AG04450 (cell line): Measurements from ENCODE around the gene GNB5. TPM values are rescaled to one million over a fixed set of nuclear protein-coding genes. Genes with fewer than 3 reads are reported as not detected.

Experiments
- CTCF ChIA-PET: fragments of 300-600, 350-600 bp; formaldehyde crosslinking; extraction: SDS; loops from one replicate; lab custom pipeline; 2022; ENCODE audit warnings: antibody characterized with exemption, inconsistent platforms; lab: Charles Lee
- POLR2A ChIA-PET: fragments of 350-600 bp; formaldehyde crosslinking; extraction: SDS; loops from one replicate; lab custom pipeline; 2021; ENCODE audit warnings: antibody characterized with exemption, inconsistent platforms; lab: Yijun Ruan, JAX
- DNase-seq: peaks from one replicate; pipeline ENCODE4 v3.0.0-alpha.2; 2011; ENCODE audit warnings: low read depth, low spot score
- H3K27ac ChIP-seq: one replicate; pipeline ENCODE4 v1.5.1; 2012; ENCODE audit warnings: low read depth, low read length, control low read depth
- H3K27me3 ChIP-seq: one replicate; pipeline ENCODE4 v1.6.0; 2012; ENCODE audit warnings: low read length; ENCODE audit not compliant: control insufficient read depth, insufficient read depth
- H3K4me3 ChIP-seq: 2 replicates; pipeline ENCODE4 v1.5.1; 2011; ENCODE audit warnings: mild to moderate bottlenecking, low read depth, low read length, control low read depth
- H3K9me3 ChIP-seq: 2 replicates; pipeline ENCODE4 v1.5.1; 2012; ENCODE audit warnings: low read length; ENCODE audit not compliant: control insufficient read depth, insufficient read depth
- CTCF ChIP-seq: IDR thresholded peaks from 2 replicates; pipeline ENCODE4 v1.5.1; 2011; ENCODE audit warnings: low read depth, low read length, control low read depth, inconsistent platforms
- polyA plus RNA-seq: library from polyadenylated mRNA; depleted of rRNA; stranded (reverse); fragments of >200 nt; gene quantifications from 2 replicates; pipeline ENCODE4 v1.2.3, GENCODE V29; 2011

GNB5 gene
- polyA plus RNA-seq, 1 experiment = 43.6 TPM

GRCh38 chr15:52234596-52235541 lies 43.7 kb upstream of the GNB5 start:
- Histone ChIP-seq H3K9me3 (no peaks in the 10 kb centered on the region; the same call in 1 of the 2 replicates), H3K27ac (no peak overlapping the region), H3K27me3 (peaks cover 15% of the 10 kb centered on the region), H3K4me3 (no peak overlapping the region)
- no peak for TF ChIP-seq CTCF
- no peak for DNase-seq
- POLR2A ChIA-PET = no interaction called here
- CTCF ChIA-PET = interaction anchor here (0.5 to 1.2 kb wide), 2 partner anchors 27 to 280 kb away, joined by 3 to 6 read pairs; no protein-coding TSS in a partner anchor

GRCh38 chr15:52233405-52233804 lies 42.2 kb upstream of the GNB5 start:
- POLR2A ChIA-PET = no interaction called here
- Histone ChIP-seq H3K9me3 (no peaks in the 10 kb centered on the region; the same call in 1 of the 2 replicates), H3K27me3 (peaks cover 12% of the 10 kb centered on the region), H3K27ac (no peak overlapping the region), H3K4me3 (no peak overlapping the region)
- no peak for TF ChIP-seq CTCF
- no peak for DNase-seq
- CTCF ChIA-PET = interaction anchor here (0.7 to 1.4 kb wide), 4 partner anchors 9 to 60 kb away, joined by 3 to 5 read pairs (median 4); no protein-coding TSS in a partner anchor

- DNase-seq = no peak
- ChIA-PET CTCF (interaction anchor here (0.6 to 1.4 kb wide), 5 partner anchors 18 to 110 kb away, joined by 3 to 5 read pairs (median 3); no protein-coding TSS in a partner anchor), POLR2A (no interaction called here)
- H3K4me3 ChIP-seq = no peak overlapping the region
- no peak for TF ChIP-seq CTCF
- no peak overlapping the region for H3K27ac ChIP-seq
- H3K9me3 ChIP-seq = no peaks in the 10 kb centered on the region; the same call in 1 of the 2 replicates
- H3K27me3 ChIP-seq = peaks cover 11% of the 10 kb centered on the region
Measured at GRCh38 chr15:52232327-52232726, 41.1 kb upstream of the GNB5 start.

- ChIA-PET CTCF (interaction anchor here (0.6 to 5.6 kb wide), 5 partner anchors 13 to 259 kb away, joined by 3 to 48 read pairs (median 4); partner anchors contain the start of gene LEO1), POLR2A (interaction anchor here (0.7 kb wide), 1 partner anchor 235 kb away, joined by 3 read pairs; no protein-coding TSS in a partner anchor)
- Histone ChIP-seq H3K27ac (no peak overlapping the region), H3K4me3 (no peak overlapping the region), H3K27me3 (peaks cover 7% of the 10 kb centered on the region), H3K9me3 (no peaks in the 10 kb centered on the region)
- no peak for DNase-seq
- no peak for TF ChIP-seq CTCF
Measured at GRCh38 chr15:52230073-52230472, 38.9 kb upstream of the GNB5 start.
